GM19023 (cell line): ENCODE results near the gene TPT1.
"Not testable (repeated sequence)": the region's sequence is repeated elsewhere in the genome, so short reads cannot be mapped to it uniquely, and the experiment has no call there.

Experiments used
- ATAC-seq: cut with Tn5 transposase; IDR thresholded peaks from one replicate; pipeline ENCODE4 v1.9.1; 2021; ENCODE audit warnings: mild to moderate bottlenecking, moderate library complexity; ENCODE audit not compliant: unreplicated experiment

Gene TPT1

GRCh38 chr13:45341034-45341798 lies at the start of gene TPT1:
TPT1 (minus strand) TSS chr13:45341183; CDS start chr13:45341069, 114 bp downstream.
- ATAC-seq: peak; percentile 83

GRCh38 chr13:45390348-45390747 lies 49.4 kb upstream of the TPT1 start:
- not testable (repeated sequence) for ATAC-seq

GRCh38 chr13:45388664-45389063 lies 47.7 kb upstream of the TPT1 start:
- ATAC-seq: no peak

DNA sequence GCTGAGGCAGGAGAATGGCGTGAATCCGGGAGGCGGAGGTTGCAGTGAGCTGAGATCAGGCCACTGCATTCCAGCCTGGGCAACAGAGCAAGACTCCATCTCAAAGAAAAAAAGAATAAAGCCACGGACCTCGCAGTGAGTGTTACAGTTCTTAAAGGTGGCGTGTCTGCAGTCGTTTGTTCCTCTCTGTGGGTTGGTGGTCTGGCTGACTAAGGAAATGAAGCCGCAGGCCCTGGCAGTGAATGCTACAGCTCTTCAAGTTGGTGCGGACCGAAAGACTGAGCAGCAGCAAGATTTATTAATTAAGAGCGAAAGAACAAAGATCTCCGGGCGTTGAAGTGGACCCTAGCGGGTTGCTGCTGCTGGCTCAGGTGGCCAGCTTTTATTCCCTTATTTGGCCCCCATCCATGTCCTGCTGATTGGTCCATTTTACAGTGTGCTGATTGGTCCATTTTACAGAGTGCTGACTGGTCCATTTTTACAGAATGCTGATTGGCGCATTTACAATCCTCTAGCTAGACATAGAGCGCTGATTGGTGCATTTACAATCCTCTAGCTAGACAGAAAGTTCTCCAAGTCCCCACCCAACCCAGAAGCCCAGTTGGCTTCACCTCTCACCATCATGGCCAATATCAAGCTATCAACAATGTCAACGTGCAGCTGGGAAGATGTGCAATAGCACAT lies 46.1 kb upstream of the TPT1 start:
- ATAC-seq: not testable (repeated sequence)

GRCh38 chr13:45385907-45386553 lies 45.0 kb upstream of the TPT1 start:
- ATAC-seq: no peak

- ATAC-seq: no peak
These were observed 44.3 kb upstream of the TPT1 start for GRCh38 chr13:45385320-45385719.

- ATAC-seq: no peak
These were observed 43.6 kb upstream of the TPT1 start for GRCh38 chr13:45384474-45385174.

DNA sequence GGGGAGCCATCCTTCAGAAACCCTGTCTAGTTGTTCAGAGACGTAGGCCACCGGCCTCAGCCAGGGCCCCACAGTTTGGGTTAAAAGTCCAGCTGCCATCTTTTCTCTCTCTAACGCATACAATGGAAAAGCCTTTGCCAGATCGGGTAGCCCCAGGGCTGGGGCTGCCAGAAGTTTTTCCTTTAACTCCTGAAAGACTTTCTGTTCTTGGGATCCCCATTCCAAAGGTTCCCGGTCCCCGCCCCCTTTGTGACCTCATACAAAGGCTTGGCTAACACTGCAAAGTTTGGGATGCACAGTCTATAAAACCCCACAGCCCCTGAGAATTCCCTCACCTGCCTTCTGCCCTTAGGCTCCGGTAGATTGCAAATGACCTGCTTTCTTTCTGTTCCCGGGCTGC lies 41.8 kb upstream of the TPT1 start:
- ATAC-seq: not testable (repeated sequence)

GRCh38 chr13:45381196-45381595 lies 40.2 kb upstream of the TPT1 start:
- no peak for ATAC-seq

DNA sequence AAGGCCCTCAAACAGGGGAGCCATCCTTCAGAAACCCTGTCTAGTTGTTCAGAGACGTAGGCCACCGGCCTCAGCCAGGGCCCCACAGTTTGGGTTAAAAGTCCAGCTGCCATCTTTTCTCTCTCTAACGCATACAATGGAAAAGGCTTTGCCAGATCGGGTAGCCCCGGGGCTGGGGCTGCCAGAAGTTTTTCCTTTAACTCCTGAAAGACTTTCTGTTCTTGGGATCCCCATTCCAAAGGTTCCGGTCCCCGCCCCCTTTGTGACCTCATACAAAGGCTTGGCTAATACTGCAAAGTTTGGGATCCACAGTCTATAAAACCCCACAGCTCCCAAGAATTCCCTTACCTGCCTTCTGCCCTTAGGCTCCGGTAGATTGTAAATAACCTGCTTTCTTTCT lies 39.7 kb upstream of the TPT1 start:
- not testable (repeated sequence) for ATAC-seq

DNA sequence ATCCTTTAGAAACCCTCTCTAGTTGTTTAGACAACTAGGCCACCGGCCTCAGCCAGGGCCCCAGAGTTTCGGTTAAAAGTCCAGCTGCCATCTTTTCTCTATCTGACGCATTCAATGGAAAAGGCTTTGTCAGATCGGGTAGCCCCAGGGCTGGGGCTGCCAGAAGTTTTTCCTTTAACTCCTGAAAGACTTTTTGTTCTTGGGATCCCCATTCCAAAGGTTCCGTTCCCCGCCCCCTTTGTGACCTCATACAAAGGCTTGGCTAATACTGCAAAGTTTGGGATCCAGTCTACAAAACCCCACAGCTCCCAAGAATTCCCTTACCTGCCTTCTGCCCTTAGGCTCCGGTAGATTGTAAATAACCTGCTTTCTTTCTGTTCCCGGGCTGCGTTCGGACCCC lies 38.5 kb upstream of the TPT1 start:
- ATAC-seq: not testable (repeated sequence)

DNA sequence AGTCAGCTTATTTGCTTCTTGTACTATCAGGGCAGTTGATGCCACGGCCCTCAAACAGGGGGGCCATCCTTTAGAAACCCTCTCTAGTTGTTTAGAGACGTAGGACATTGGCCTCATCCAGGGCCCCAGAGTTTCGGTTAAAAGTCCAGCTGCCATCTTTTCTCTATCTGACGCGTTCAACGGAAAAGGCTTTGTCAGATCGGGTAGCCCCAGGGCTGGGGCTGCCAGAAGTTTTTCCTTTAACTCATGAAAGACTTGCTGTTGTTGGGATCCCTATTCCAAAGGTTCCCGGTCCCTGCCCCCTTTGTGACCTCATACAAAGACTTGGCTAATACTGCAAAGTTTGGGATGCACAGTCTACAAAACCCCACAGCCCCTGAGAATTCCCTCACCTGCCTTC lies 37.8 kb upstream of the TPT1 start:
- not testable (repeated sequence) for ATAC-seq

- ATAC-seq: not testable (repeated sequence)
These were observed 36.3 kb upstream of the TPT1 start for GRCh38 chr13:45377314-45377713.

- ATAC-seq: not testable (repeated sequence)
These were observed 35.7 kb upstream of the TPT1 start for GRCh38 chr13:45376651-45377050.

DNA sequence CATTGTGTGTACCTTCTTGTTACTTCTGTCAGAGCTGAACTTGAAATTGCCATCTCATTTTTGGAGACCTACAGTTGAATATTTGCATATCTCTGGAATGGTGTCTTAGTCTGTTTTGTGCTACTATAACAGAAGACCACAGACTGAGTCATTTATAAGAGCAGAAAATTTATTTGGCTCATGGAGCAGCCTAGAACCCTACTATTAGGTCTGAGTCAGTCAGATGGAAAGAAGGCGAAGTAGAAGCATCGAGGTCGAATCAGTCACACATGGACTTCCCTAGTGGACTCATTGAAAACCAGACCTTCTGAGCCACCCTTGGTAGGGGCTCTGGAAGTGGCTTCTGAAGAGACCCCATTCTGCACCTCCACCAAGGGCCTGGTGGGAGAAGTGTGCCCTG lies 33.9 kb upstream of the TPT1 start:
- ATAC-seq: no peak

- ATAC-seq: no peak
These were observed 32.2 kb upstream of the TPT1 start for GRCh38 chr13:45373162-45373547.

GRCh38 chr13:45372189-45373161 lies 31.5 kb upstream of the TPT1 start:
- ATAC-seq: no peak

- ATAC-seq: peak; percentile 40
These were observed 30.0 kb upstream of the TPT1 start for GRCh38 chr13:45370922-45371406.

DNA sequence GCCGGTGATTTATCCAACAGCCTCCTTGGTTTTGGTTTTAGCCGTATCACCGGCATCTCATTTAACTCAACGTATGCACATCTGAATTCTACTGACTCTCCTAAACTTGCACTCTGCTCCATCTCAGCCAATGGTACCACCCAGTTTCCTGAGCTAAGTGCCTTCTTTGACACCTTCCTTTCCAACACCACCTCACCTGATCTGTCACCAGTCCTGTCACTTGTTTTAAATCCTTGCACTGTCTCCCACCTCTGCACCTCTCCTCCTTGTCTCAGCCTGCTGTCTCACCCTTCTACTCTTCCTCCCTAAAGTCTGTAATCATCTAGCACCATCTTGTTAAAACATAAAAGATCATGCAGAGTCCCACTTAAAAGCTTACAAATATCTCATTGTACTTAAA lies 28.1 kb upstream of the TPT1 start:
- ATAC-seq: no peak

GRCh38 chr13:45368571-45368970 lies 27.6 kb upstream of the TPT1 start:
- ATAC-seq: no peak
